ENCODE data around the gene PAM16.
A peak's percentile ranks its signal among the peaks of the same experiment; 100 is the strongest.

The PAM16 gene

DNA sequence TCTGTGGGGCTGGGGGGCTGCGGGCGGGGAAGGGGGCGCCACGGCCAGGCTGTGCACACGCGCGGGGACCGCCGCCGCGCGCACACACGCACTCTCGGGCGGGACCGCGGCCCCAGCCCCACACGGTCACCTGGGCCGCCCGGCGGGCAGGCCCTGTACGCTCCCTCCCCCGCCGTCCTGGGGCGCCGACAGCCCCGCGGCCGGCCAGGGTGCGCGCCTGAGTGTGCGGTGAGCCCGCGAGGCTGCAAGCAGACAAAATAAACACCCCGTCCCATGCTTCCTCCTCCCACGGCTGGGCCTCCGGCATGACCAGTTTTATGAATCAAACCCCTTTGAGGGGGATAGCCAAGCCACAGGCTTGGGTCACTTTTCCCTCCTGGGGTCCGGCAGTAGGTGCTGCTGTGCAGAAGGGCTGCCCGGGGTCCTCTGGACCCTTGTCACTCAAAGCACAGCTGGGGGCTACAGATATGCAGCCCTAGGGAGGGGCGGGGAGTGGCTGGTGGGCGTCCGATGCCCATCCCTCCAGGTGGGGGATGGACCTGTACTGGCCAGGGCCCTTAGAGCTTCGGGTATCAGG is 21.0 kb upstream of the PAM16 start:
- FAIRE-seq (no peak), DNase-seq (ENCODE audit: insufficient read length, low spot score) (peak; percentile 55)

DNA sequence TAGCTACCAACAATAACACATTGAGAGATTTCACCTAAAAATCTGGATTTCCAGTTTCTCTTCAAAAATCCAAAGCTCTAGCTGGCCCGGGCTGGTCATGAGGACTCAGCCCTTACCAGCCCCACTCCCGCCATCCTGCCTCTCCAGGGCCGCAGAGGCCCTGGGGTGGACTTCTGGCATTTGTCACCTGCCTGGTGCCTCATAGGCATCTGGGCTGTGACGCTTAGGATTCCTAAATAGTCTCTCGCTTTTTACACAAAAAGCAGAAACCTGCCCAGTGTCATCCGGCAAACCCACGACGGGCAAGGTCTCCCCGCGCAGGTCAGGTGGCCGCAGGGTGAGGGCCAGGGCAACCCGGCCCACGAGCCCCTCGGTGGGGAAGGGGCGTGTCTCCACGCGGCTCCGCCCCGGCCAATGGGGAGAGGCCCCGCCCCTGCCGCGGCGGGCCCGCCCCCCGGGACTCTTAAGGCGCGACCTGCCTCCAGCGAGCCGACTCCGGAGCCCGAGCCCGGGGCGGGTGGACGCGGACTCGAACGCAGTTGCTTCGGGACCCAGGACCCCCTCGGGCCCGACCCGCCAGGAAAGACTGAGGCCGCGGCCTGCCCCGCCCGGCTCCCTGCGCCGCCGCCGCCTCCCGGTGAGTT is 20.4 kb upstream of the PAM16 start, which contains the start of gene VASN:
Gene VASN (plus strand): TSS at position 492 of the 644 bp plus-strand sequence. CDS start 9,030 bp downstream, outside the sequence.
- FAIRE-seq (peak; percentile 35), DNase-seq (ENCODE audit: insufficient read length, low spot score) (peak; percentile 90)

DNA sequence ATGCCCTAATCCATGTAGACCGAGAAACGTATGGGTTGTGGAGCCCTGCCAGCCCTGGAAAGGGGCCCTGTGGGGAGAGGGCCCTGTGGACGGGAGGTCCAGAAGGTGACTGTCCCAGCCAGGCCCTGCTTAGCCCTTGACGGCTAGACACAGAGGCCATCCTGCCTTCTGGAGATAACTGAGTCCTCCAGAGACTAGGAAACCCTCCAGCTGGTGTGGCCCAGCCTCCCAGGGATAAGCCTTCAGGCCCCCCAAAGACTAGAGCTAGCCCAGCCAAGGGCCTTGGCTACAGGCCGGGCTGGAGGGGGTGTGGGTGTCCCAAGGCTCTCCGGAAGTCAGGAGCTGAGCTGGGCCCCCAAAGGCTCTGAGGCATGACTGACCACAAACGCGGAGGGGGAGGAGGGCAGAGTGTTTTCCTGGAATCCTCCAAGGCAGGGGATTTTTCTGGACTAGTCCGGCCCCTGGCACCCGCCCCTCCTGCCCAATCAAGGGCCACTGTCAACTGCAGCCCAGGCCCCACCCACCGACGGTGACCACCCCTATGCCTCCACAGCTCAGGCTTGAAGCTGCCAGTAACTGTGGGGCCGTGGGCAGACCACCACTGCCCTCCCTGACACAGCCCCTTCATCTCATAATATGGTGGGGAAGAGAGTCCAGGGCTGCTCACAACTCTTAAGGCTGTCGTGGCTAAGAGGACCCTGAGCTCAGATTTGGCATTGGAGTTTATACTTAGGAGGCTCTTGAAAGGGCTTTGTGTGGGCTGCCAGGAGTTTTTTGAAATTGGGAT is 19.6 kb upstream of the PAM16 start:
- FAIRE-seq (no peak), DNase-seq (ENCODE audit: insufficient read length, low spot score) (no peak)

DNA sequence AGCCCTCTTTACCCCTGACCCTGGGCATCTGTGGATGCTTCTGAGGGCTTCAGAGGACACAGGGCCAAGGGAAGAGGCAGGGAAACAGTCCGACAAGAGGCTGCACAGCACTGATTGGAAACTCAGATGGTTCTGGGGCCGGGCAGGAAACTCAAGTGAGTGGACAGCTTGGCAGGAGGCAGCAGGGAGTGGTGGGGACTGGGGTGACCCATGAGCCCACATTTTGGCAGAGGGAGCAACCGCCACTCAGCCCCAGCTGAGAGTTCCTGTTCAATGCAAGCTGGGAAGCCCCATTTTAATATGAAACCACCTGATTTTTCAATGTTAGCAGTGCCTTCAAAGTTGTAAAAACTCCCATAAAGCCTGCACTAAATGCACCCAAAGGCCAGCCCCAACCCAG is 19.0 kb upstream of the PAM16 start:
- DNase-seq (ENCODE audit: insufficient read length, low spot score) (no peak), FAIRE-seq (no peak)

DNA sequence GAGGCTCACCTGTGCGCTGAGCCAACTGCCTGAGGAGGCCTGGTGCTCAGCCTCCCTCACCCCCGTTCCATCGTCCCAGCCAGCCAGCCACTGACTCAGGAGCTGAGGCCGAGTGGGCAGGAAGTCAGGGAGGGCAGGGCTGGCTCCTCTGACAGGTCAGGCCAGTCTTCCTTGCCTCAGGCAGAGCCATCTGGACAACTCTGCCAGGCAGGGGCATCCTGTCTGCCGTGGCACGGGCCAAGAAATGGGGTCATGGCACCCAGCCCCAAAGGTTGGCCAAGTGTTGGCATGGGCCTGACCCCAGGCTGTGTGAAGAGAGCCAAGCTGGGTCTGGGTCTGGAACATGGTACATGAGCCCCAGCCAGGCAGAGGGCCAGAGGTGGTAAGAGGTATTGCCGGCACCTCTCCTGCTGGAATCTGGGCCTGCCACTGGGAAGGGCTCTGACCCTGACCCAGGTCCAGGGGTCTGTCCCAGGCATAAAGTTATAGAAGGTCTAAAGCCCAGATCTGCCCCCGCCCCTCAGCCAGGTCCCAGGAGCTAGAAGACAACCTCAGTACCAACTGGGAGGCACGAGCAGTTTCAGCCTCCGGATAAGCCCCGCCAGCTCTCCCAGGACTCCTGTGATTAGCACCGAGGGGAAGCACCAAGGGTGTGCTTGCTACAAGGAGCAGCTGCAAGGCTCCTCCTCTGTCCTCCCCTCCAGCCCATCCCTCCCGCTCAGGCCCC is 18.0 kb upstream of the PAM16 start:
- DNase-seq (ENCODE audit: insufficient read length, low spot score) (no peak), FAIRE-seq (no peak)

DNA sequence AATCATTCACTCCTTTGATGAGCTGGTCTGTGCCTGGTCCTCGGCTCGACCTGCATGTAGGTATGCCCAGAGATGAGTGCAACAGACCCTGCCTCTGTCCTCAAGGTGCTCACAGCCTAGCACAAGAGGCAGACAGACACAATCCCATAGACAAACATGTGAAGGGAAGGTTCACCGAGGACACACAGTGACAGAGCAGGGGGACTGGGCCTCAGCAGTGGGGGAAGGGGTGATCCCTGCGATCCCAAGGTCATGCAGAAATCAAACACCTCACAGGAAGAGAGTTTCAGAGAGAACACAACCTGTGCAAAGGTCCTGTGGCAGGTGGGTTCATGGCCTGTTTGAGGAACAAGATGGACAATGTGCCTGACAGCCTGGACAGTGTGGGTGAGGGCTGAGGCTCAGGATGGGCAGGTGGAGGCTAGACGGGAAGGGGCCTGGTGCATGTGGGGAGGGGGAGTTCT is 16.3 kb upstream of the PAM16 start:
- FAIRE-seq (no peak), DNase-seq (ENCODE audit: insufficient read length, low spot score) (no peak)

DNA sequence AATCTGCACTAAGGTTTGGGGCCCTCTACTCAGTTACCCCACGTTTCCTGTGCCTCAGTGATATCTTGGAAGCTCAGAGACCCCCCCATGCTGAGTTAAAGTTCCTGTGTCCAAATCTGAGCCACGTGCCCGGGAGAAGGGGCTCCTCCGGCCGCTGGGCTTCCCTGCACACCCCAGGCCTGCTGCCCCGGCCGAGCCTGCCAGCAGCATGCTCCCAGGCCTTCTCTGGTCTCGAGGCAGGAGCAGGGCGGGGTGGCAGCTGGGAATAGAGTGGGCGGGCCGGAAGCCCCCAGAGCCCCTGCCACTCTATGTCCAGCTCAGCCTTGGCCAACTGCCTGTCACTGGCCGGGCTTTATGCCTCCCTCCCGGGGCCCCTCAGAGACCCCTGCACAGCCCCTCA is 14.9 kb upstream of the PAM16 start:
- no peak for DNase-seq (ENCODE audit: insufficient read length, low spot score)
- no peak for FAIRE-seq

DNA sequence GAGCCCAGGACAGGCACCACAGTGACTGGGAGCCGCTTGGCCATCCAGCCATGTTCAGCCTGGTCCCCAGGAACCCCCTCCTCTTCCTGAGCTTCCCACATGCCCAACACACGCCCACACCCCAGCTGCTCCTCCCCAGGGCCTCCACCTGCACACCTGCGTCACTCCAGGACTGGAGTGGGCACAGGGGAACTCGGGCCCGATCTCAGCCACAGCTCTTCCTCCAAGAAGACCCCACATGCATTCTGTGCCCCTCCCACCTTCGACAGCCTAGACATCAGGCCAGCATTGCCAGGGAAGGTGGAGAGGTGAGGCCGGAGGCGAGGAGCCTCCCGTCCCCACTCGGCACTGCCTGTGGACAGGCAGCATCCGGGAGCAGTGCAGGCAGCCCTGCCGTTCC is 14.5 kb upstream of the PAM16 start:
- FAIRE-seq (no peak), DNase-seq (ENCODE audit: insufficient read length, low spot score) (no peak)

DNA sequence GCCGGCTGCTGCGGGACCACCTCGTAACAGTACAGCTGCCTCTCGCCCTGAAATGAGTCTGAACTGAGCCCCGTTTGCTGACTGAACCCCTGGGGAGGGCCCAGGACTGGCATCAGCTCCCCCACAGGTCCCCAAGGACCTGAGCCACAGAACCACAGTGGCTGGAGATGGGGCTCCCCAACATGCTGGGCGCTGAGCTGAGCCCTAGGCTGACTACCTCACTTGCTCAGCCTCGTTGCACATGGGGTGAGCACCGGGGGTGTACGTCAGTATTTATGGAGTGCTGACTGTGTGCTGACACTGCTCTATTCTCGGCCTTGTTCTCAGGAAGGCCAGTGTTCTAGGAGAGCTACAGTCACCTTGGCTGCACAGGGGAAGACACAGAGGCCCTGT is 13.9 kb upstream of the PAM16 start:
- peak; percentile 73 for FAIRE-seq

DNA sequence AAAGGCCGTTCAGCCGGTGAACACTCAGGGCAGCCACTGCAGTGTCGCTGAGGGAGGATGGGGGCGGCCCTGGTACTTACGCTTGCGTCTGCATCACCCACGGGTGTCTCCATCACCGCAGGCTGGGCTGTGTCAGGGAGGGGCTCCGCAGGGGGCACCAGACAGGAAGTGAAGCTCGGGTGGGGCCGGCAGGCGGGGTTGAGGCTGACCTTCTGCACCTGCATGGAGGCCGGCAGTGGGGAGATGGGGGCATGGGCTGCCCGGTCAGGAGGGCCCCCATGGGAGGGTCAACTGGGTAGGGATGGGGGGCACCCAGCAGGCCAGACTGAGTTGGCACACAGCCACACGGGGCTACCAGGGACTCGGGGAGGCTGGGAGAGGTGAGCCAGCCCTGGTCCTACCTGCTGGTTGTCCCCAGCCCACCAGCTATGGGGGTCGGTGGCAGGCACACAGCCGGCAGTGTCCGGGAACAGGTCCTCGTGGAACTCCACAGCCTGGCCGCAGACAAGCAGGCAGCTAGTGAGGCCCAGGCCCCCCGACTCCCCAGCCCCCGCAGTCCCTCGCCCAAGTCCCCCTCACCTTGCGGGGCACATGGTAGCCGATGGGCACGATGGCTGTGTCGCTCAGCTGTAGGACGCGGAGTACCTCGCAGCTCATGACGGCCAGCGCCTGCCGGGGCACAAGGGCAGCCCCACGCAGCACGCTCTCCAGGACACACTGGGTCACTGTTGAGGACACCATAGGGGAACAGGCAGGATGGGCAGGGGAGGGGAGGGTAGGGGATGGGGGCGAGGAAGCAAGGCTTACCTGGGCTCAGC is 13.3 kb upstream of the PAM16 start:
- FAIRE-seq, result no peak

More for the DNA sequence above, 13.9 kb upstream of the PAM16 start:
- DNase-seq (ENCODE audit: insufficient read length, low spot score), result no peak

DNA sequence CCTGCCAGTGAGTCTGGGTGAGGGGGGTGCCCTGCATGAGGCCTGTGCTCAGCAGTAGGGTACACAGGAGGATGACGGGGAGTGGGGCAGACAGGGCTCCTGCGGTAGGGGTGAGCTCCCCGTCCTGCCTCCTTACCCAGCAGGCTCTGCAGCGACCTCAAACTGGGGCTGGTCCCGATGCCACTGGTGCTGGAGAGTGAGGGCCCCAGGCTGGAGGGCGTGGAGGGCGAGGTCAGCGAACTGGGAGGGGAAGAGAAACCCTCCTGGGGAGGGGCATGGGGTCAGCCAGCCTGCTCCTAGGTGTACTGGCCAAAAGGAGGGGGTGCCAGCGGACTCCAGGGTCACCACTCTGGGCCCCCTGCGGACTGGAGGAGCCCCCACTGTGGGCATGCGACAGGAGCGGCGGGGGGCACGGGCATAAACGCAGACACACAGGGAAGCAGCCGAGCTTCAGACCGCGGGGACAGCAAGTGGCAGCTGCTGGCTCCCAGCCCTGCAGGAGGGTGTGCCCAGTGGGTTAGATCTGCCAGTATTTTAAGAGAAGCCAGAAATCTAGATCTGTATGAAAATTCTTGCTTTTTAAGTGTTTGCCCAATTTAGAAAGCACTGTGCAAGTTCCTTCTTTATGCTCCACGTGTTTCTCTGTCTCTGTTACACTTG is 11.5 kb upstream of the PAM16 start:
- FAIRE-seq, result no peak
- DNase-seq (ENCODE audit: insufficient read length, low spot score), result no peak

More for the DNA sequence above, 13.3 kb upstream of the PAM16 start:
- no peak for DNase-seq (ENCODE audit: insufficient read length, low spot score)

DNA sequence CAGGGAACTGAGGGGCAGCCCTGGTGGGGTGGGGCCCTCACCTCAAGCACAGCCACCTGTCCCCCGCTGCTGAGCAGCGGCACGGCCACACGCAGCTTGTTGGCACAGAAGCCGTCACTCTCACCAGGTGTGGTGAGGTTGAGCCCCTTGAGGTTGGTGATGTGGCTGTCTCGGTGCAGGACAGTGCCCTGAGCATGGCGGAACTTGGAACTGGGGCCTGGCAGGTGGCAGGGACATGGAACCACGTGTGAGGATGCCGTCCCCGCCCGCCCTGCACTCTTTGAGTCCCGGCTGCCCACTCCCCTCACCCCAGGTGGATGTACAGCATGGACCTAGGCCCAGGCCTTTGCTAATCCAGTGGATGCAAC is 10.8 kb upstream of the PAM16 start:
- FAIRE-seq (no peak), DNase-seq (ENCODE audit: insufficient read length, low spot score) (no peak)

DNA sequence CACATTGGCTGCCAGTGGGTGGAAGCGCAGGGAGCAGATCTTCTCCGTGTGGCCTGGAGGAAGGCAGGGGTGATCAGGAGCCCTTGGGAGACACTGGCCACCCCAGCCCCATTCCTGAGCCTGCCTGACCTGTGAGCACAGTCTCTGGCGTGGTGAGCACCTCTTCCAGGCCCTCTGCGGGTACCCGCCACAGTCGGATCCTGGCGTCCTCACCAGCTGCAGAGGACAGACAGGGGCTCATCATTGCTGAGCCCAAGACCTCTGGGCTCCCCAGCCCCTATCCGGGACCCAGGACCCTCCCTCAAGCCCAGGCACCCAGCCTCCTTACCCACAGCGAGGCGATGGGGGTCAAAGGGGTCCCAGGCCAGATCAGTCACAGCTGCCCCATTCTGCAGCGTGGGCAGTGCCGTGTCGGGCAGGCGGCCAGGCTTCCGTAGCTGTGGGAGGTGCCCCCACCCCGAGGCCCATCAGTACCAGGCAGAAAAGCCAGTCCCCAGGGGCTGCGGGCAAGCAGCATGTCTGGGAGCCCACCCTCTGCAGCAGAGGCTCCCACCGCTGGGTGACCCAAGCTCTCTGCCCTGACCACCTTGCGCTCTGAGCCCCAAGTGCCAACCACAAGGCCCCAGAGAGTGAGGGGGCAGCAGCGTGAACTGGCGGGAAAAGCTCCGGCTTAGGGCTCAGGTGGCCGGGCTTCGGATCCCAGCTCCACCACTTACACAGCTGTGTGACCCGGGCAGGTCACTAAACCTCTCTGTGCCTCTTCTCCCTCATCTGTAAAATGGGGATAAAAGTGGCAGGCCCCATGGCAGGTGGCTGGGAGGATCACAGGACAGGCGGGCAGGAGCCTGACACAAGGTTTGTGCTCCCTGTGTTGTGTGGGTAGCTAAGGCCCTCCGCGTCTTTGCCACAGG is 10.2 kb upstream of the PAM16 start:
- DNase-seq (ENCODE audit: insufficient read length, low spot score) (no peak), FAIRE-seq (no peak)

DNA sequence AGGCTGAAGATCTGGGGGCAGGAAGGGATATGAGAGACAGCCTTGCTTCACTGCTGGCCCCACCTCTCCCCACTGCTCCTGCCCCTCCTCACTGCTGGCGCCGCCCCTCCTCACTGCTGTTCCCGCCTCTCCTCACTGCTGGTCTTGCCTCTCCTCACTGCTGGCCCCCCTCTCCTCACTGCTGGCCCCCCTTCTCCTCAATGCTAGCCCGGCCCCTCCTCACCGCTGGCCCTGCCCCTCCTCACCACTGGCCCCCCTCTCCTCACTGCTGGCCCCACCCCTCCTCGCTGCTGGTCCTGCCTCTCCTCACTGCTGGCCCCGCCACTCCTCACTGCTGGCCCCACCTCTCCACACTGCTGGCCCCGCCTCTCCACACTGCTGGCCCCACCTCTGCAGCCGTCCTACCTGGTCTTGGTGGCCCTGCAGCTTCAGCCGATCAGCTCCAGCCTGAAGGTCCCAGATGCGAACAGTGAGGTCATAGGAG is 9.5 kb upstream of the PAM16 start:
- DNase-seq (ENCODE audit: insufficient read length, low spot score), result no peak

DNA sequence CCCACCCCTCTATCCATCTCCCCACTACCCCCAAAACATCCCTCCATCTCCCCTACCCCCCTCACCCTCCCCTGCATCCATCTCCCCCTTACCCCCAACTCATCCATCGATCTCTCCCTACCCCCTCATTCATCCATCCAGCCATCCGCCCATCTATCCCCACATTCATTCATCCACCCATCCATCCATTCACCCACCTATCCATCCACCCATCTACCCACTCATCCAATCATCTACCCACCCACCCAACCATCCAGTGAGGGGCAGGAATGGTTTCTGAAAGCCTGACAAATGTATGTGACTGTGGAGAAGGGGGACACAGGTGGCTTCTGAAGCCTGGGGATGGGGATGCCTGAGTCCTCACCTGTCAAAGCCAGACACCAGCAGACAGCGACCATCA is 8.8 kb upstream of the PAM16 start:
- FAIRE-seq, result no peak

More for the DNA sequence above, 9.5 kb upstream of the PAM16 start:
- no peak for FAIRE-seq

DNA sequence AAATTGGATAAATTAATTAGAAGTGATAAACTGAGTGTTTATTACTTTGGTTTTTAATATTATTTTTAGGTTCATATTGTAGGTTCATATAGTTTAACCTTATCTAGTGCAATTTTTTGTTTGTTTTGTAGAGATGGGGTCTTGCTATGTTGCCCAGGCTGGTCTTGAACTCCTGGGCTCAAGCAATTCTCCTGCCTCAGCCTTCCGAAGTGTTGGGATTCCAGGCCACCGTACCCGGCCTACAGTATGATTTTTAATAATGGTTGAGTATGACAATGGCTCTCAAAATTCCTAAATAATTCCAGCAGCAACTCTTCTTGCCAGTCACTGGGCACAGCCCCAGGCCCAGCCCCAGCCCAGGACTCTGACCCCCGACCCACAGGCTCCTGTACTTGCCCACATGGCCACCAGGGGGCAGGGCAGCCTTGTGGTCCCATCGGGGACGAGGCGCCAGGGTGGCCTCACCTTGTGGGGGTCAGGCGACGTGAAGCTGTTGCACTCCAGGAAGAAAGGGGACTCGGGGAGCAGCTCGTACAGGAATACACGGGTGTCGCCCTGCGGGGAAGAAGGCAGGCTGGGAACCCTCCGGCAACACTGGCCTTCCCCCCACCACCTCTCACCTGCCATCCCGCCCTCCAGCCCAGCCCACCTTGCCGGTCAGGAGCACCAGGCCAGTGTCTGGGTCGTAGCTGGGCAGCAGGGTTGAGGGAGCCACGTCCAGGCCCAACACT is 7.9 kb upstream of the PAM16 start:
- peak; percentile 64 for DNase-seq (ENCODE audit: insufficient read length, low spot score)
- FAIRE-seq, result peak; percentile 23

More for the DNA sequence above, 8.8 kb upstream of the PAM16 start:
- no peak for DNase-seq (ENCODE audit: insufficient read length, low spot score)

DNA sequence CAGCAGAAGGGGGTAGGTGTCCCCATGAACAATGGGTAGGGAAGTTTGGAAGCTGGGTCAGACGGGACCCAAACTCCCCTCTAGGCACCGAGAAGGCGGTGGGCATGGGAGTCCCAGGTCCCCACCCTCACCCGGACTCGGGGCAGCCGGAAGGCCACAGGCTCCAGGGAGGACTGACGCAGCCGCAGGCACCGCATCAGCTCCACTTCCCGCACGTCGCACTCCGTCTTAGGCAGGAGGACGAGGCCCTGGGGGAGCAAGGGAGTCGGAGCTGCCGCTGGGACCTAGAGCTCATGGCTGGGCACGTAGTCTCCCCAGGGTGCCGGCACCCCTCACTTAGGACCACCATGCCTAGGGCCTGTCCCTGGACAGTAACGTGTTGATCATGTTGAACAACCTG is 7.1 kb upstream of the PAM16 start:
- FAIRE-seq, result no peak
- no peak for DNase-seq (ENCODE audit: insufficient read length, low spot score)

DNA sequence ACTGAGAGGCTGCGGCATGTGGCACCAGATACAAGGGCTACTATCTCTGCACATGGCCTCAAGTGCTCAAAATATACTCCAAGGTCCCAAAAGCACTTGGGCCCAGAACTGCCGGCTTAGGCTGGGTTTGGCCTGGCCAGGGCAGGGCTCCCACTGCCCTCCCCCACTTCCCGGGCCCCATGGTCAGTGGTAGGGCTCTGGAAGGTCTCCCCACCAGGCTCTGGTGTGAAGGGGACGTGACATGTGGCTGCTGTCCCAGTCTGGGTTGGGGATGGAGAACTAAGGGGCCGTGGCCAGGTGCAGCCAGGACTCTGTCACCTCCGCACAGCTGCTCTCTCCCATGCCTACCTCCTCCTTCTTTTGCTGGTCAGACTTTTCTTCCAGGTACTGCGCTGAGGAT is 5.7 kb upstream of the PAM16 start:
- FAIRE-seq (no peak), DNase-seq (ENCODE audit: insufficient read length, low spot score) (no peak)
